Astrocyte of the cerebellum (primary cell): ENCODE results near the gene CNOT6.
"Not testable (repeated sequence)": the region's sequence is repeated elsewhere in the genome, so short reads cannot be mapped to it uniquely, and the experiment has no call there.

Experiments used
- DNase-seq: peaks from one replicate; pipeline ENCODE4 v3.0.0-alpha.2; 2011; ENCODE audit warnings: low read depth
- H3K4me3 ChIP-seq: 2 replicates; pipeline ENCODE4 v1.5.1; 2011; ENCODE audit warnings: mild to moderate bottlenecking, low read depth, low read length, moderate library complexity
- in situ Hi-C: cut with HindIII; loops from 2 replicates; pipeline ENCODE4 v1.10.0; 2017; ENCODE audit warnings: low sequenced_read_pairs
- TF ChIP-seq, protein P1 (sequence below): IDR thresholded peaks from 2 replicates; pipeline ENCODE4 v1.5.1; 2012; ENCODE audit warnings: low read length, low read depth, moderate library complexity, mild to moderate bottlenecking; ENCODE audit errors: missing control alignments

CNOT6 gene

GRCh38 chr5:180515294-180515693 is 21.1 kb downstream of the CNOT6 start:
- in situ Hi-C loops, result no loop called here
- TF ChIP-seq, protein P1, sequence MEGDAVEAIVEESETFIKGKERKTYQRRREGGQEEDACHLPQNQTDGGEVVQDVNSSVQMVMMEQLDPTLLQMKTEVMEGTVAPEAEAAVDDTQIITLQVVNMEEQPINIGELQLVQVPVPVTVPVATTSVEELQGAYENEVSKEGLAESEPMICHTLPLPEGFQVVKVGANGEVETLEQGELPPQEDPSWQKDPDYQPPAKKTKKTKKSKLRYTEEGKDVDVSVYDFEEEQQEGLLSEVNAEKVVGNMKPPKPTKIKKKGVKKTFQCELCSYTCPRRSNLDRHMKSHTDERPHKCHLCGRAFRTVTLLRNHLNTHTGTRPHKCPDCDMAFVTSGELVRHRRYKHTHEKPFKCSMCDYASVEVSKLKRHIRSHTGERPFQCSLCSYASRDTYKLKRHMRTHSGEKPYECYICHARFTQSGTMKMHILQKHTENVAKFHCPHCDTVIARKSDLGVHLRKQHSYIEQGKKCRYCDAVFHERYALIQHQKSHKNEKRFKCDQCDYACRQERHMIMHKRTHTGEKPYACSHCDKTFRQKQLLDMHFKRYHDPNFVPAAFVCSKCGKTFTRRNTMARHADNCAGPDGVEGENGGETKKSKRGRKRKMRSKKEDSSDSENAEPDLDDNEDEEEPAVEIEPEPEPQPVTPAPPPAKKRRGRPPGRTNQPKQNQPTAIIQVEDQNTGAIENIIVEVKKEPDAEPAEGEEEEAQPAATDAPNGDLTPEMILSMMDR, result no peak

GRCh38 chr5:180515974-180516373 is 21.8 kb downstream of the CNOT6 start:
- DNase-seq, H3K4me3 ChIP-seq, in situ Hi-C loops: not testable (repeated sequence)

More at GRCh38 chr5:180515294-180515693, 21.1 kb downstream of the CNOT6 start:
- no peak for DNase-seq
- H3K4me3 ChIP-seq, result no peak overlapping the region

- no peak overlapping the region for H3K4me3 ChIP-seq
- TF ChIP-seq, protein P1, result no peak
- DNase-seq, result no peak
- in situ Hi-C loops, result no loop called here
Measured at GRCh38 chr5:180516440-180516839, 22.3 kb downstream of the CNOT6 start.

- no peak for DNase-seq
- in situ Hi-C loops, result no loop called here
- TF ChIP-seq, protein P1, result no peak
- H3K4me3 ChIP-seq, result no peak overlapping the region
Measured at GRCh38 chr5:180519098-180519497, 24.9 kb downstream of the CNOT6 start.

- H3K4me3 ChIP-seq, result no peak overlapping the region
- DNase-seq, result no peak
- in situ Hi-C loops, result no loop called here
- TF ChIP-seq, protein P1, result no peak
Measured at GRCh38 chr5:180521101-180521500, 26.9 kb downstream of the CNOT6 start.

DNA sequence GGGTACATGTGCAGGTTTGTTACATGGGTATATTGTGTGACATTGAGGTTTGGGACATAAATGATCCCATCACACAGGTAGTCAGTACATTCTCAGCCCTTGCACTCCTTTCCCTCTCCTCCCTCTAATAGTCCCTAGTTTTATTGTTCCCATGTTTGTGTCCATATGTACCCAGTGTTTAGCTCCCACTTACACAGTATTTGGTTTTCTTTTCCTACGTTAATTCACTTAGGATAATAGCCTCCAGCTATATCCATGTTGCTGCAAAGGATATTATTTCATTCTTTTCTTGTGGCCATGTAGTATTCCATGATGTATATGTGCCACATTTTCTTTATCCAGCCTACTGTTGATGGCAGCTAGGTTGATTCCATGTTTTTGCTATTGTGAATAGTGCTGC is 27.4 kb downstream of the CNOT6 start:
- in situ Hi-C loops, result no loop called here
- no peak overlapping the region for H3K4me3 ChIP-seq
- TF ChIP-seq, protein P1, result no peak
- DNase-seq, result no peak

GRCh38 chr5:180522330-180522729 is 28.2 kb downstream of the CNOT6 start:
- in situ Hi-C loops, result no loop called here
- H3K4me3 ChIP-seq, result no peak overlapping the region
- TF ChIP-seq, protein P1, result no peak
- no peak for DNase-seq
